ENCODE data around the gene PPP1CC.

Gene PPP1CC

GRCh38 chr12:110684312-110684836 lies 58.3 kb downstream of the PPP1CC start:
- DNase-seq = no peak

- no peak for DNase-seq
Observed at GRCh38 chr12:110683888-110684287, 58.8 kb downstream of the PPP1CC start.

GRCh38 chr12:110680032-110680431 lies 62.7 kb downstream of the PPP1CC start:
- no peak for DNase-seq

GRCh38 chr12:110679201-110679600 lies 63.5 kb downstream of the PPP1CC start:
- no peak for DNase-seq

GRCh38 chr12:110677982-110678381 lies 64.7 kb downstream of the PPP1CC start:
- DNase-seq = no peak

GRCh38 chr12:110677206-110677911 lies 65.3 kb downstream of the PPP1CC start:
- no peak for DNase-seq

GRCh38 chr12:110676171-110676570 lies 66.5 kb downstream of the PPP1CC start:
- DNase-seq = no peak

- DNase-seq = no peak
Observed at GRCh38 chr12:110670161-110670701, 72.5 kb downstream of the PPP1CC start.

Data from retina (tissue), 1 donor.